Activated T-helper 1 cell treated with Interleukin-2 at 50 U/mL for 16 hours (primary cell): Measurements from ENCODE around the gene TBRG4.

Source experiments
- DNase-seq: peaks from one replicate; pipeline ENCODE4 v3.0.0-alpha.2; 2020; ENCODE audit warnings: low read depth

TBRG4 gene

GRCh38 chr7:45074528-45075354 lies 36.8 kb downstream of the TBRG4 start:
- no peak for DNase-seq

GRCh38 chr7:45073786-45074527 lies 37.5 kb downstream of the TBRG4 start:
- no peak for DNase-seq

- no peak for DNase-seq
These were observed 38.3 kb downstream of the TBRG4 start for GRCh38 chr7:45073031-45073785.

- no peak for DNase-seq
These were observed 39.1 kb downstream of the TBRG4 start for GRCh38 chr7:45072131-45073030.

- DNase-seq = no peak
These were observed 40.0 kb downstream of the TBRG4 start for GRCh38 chr7:45071528-45071927.

- DNase-seq = no peak
These were observed 41.2 kb downstream of the TBRG4 start for GRCh38 chr7:45070254-45070642.

- no peak for DNase-seq
These were observed 41.8 kb downstream of the TBRG4 start for GRCh38 chr7:45069444-45070253.

- DNase-seq = no peak
These were observed 43.1 kb downstream of the TBRG4 start for GRCh38 chr7:45068236-45069023.

GRCh38 chr7:45067582-45067981 lies 43.9 kb downstream of the TBRG4 start:
- DNase-seq = no peak

GRCh38 chr7:45066409-45066808 lies 45.1 kb downstream of the TBRG4 start:
- no peak for DNase-seq

- no peak for DNase-seq
These were observed 46.2 kb downstream of the TBRG4 start for GRCh38 chr7:45065031-45065995.

GRCh38 chr7:45064047-45064725 lies 47.3 kb downstream of the TBRG4 start:
- no peak for DNase-seq

GRCh38 chr7:45061806-45062425 lies 49.6 kb downstream of the TBRG4 start:
- DNase-seq = no peak

GRCh38 chr7:45061352-45061751 lies 50.1 kb downstream of the TBRG4 start:
- DNase-seq = no peak

GRCh38 chr7:45060295-45060694 lies 51.2 kb downstream of the TBRG4 start:
- no peak for DNase-seq

- DNase-seq = no peak
These were observed 53.6 kb downstream of the TBRG4 start for GRCh38 chr7:45057878-45058277.

GRCh38 chr7:45055594-45056219 lies 55.8 kb downstream of the TBRG4 start:
- no peak for DNase-seq
